ENCODE measurements around the gene SOX5.
"Not testable (repeated sequence)": the region's sequence is repeated elsewhere in the genome, so short reads cannot be mapped to it uniquely, and the experiment has no call there.

Gene SOX5

GRCh38 chr12:23528316-23528715, 421.2 kb downstream of the SOX5 start:
- no peak for DNase-seq

- no peak for DNase-seq
Observed at GRCh38 chr12:23525450-23526072, 423.9 kb downstream of the SOX5 start.

GRCh38 chr12:23523339-23523738, 426.1 kb downstream of the SOX5 start:
- no peak for DNase-seq

- not testable (repeated sequence) for DNase-seq
Observed at GRCh38 chr12:23519444-23519843, 430.0 kb downstream of the SOX5 start.

- not testable (repeated sequence) for DNase-seq
Observed at GRCh38 chr12:23515785-23516184, 433.7 kb downstream of the SOX5 start.

GRCh38 chr12:23510484-23510883, 439.0 kb downstream of the SOX5 start:
- no peak for DNase-seq

GRCh38 chr12:23509832-23510231, 439.6 kb downstream of the SOX5 start:
- not testable (repeated sequence) for DNase-seq

GRCh38 chr12:23507785-23508184, 441.7 kb downstream of the SOX5 start:
- not testable (repeated sequence) for DNase-seq

- not testable (repeated sequence) for DNase-seq
Observed at GRCh38 chr12:23505736-23506135, 443.7 kb downstream of the SOX5 start.

GRCh38 chr12:23504641-23505399, 444.6 kb downstream of the SOX5 start:
- no peak for DNase-seq

- no peak for DNase-seq
Observed at GRCh38 chr12:23504043-23504442, 445.4 kb downstream of the SOX5 start.

GRCh38 chr12:23503544-23503943, 445.9 kb downstream of the SOX5 start:
- DNase-seq = no peak

GRCh38 chr12:23502259-23502658, 447.2 kb downstream of the SOX5 start:
- DNase-seq = no peak

- DNase-seq = no peak
Observed at GRCh38 chr12:23495472-23495871, 454.0 kb downstream of the SOX5 start.

- no peak for DNase-seq
Observed at GRCh38 chr12:23493672-23494071, 455.8 kb downstream of the SOX5 start.

GRCh38 chr12:23491029-23491428, 458.4 kb downstream of the SOX5 start:
- DNase-seq = not testable (repeated sequence)

GRCh38 chr12:23488130-23488529, 461.3 kb downstream of the SOX5 start:
- no peak for DNase-seq

GRCh38 chr12:23484238-23484637, 465.2 kb downstream of the SOX5 start:
- DNase-seq = no peak

GRCh38 chr12:23482571-23482970, 466.9 kb downstream of the SOX5 start:
- no peak for DNase-seq
